Osteoblast (primary cell): Measurements from ENCODE around the gene TCHH. TPM values are rescaled to one million over a fixed set of nuclear protein-coding genes. Genes with fewer than 3 reads are reported as not detected.

Source experiments
- DNase-seq: peaks from one replicate; pipeline ENCODE4 v3.0.0; 2011; ENCODE audit warnings: low spot score, mixed read lengths; ENCODE audit not compliant: insufficient read length; ENCODE audit errors: missing footprints
- H2AFZ ChIP-seq: 2 replicates; pipeline ENCODE4 v1.6.0; 2011; ENCODE audit warnings: mild to moderate bottlenecking, low read length
- H3K27ac ChIP-seq: 2 replicates; pipeline ENCODE4 v1.5.1; 2011; ENCODE audit warnings: mild to moderate bottlenecking, low read depth, low read length, moderate library complexity
- H3K27me3 ChIP-seq: 2 replicates; pipeline ENCODE4 v1.6.0; 2012; ENCODE audit warnings: mild to moderate bottlenecking, control low read depth, inconsistent platforms, low read length, moderate library complexity; ENCODE audit not compliant: insufficient read depth
- H3K36me3 ChIP-seq: 2 replicates; pipeline ENCODE4 v1.5.1; 2011; ENCODE audit warnings: mild to moderate bottlenecking, low read length, control low read depth, moderate library complexity; ENCODE audit not compliant: insufficient read depth
- H3K4me1 ChIP-seq: 2 replicates; pipeline ENCODE4 v1.5.1; 2011; ENCODE audit warnings: mild to moderate bottlenecking, low read length, control low read depth, moderate library complexity; ENCODE audit not compliant: insufficient read depth
- H3K4me2 ChIP-seq: 2 replicates; pipeline ENCODE4 v1.6.0; 2011; ENCODE audit warnings: mild to moderate bottlenecking, low read length; ENCODE audit not compliant: insufficient read depth
- H3K4me3 ChIP-seq: fragments of 200-600 bp; sonication (generic); 3 replicates; pipeline ENCODE4 v1.5.1; 2012; ENCODE audit warnings: mild to moderate bottlenecking, low read length, inconsistent platforms; ENCODE audit not compliant: insufficient read depth
- H3K79me2 ChIP-seq: 2 replicates; pipeline ENCODE4 v1.6.0; 2012; ENCODE audit warnings: mild to moderate bottlenecking, low read length, control low read depth, inconsistent platforms; ENCODE audit not compliant: insufficient read depth
- H3K9me3 ChIP-seq: 2 replicates; pipeline ENCODE4 v1.5.1; 2011; ENCODE audit warnings: low read depth, low read length, control low read depth
- H4K20me1 ChIP-seq: 2 replicates; pipeline ENCODE4 v1.6.0; 2012; ENCODE audit warnings: mild to moderate bottlenecking, low read length, control low read depth; ENCODE audit not compliant: insufficient read depth
- CTCF ChIP-seq: IDR thresholded peaks from 2 replicates; pipeline ENCODE4 v1.5.1; 2011; ENCODE audit warnings: mild to moderate bottlenecking, low read depth, low read length, moderate library complexity; ENCODE audit errors: extremely low read depth
- total RNA-seq: library from RNA; depleted of rRNA; stranded (reverse); fragments of >200 nt; gene quantifications from 2 replicates; pipeline ENCODE4 v1.2.3, GENCODE V29; 2012

TCHH gene
- total RNA-seq, 1 donor: not detected

- H2AFZ ChIP-seq: peak overlapping the region; percentile 65
- no peak for TF ChIP-seq CTCF
- peak overlapping the region; percentile 51 for H3K4me3 ChIP-seq
- peak overlapping the region; percentile 60 for H3K4me2 ChIP-seq
- peaks cover 13% of the 10 kb centered on the region for H3K4me1 ChIP-seq
- H4K20me1 ChIP-seq: no peaks in the 10 kb centered on the region
- no peaks in the 10 kb centered on the region for H3K79me2 ChIP-seq
- peaks cover 81% of the 10 kb centered on the region for H3K27me3 ChIP-seq
- H3K27ac ChIP-seq: no peak overlapping the region
- no peak for DNase-seq
- no peaks in the 10 kb centered on the region for H3K9me3 ChIP-seq
- no peaks in the 10 kb centered on the region for H3K36me3 ChIP-seq
Observed at GRCh38 chr1:152112101-152112884, 3.0 kb downstream of the TCHH start.

GRCh38 chr1:152111515-152111968 lies 3.7 kb downstream of the TCHH start:
- H3K36me3 ChIP-seq: no peaks in the 10 kb centered on the region
- H3K27me3 ChIP-seq: peaks cover 88% of the 10 kb centered on the region
- DNase-seq: no peak
- no peak for TF ChIP-seq CTCF
- H3K4me1 ChIP-seq: peaks cover 13% of the 10 kb centered on the region
- H3K4me3 ChIP-seq: peak overlapping the region; percentile 64
- H3K4me2 ChIP-seq: peak overlapping the region; percentile 83
- no peaks in the 10 kb centered on the region for H3K9me3 ChIP-seq
- H3K27ac ChIP-seq: no peak overlapping the region
- H4K20me1 ChIP-seq: no peaks in the 10 kb centered on the region
- peak overlapping the region; percentile 87 for H2AFZ ChIP-seq
- H3K79me2 ChIP-seq: no peaks in the 10 kb centered on the region

GRCh38 chr1:152110860-152111514 lies 4.3 kb downstream of the TCHH start:
- H3K4me3 ChIP-seq: peak overlapping the region; percentile 64
- peaks cover 13% of the 10 kb centered on the region for H3K4me1 ChIP-seq
- H4K20me1 ChIP-seq: no peaks in the 10 kb centered on the region
- H3K79me2 ChIP-seq: no peaks in the 10 kb centered on the region
- peak overlapping the region; percentile 87 for H2AFZ ChIP-seq
- DNase-seq: no peak
- no peaks in the 10 kb centered on the region for H3K9me3 ChIP-seq
- no peak for TF ChIP-seq CTCF
- no peak overlapping the region for H3K27ac ChIP-seq
- H3K27me3 ChIP-seq: peaks cover 90% of the 10 kb centered on the region
- peak overlapping the region; percentile 83 for H3K4me2 ChIP-seq
- no peaks in the 10 kb centered on the region for H3K36me3 ChIP-seq

- DNase-seq: peak; percentile 77
- Histone ChIP-seq H4K20me1 (no peaks in the 10 kb centered on the region), H3K4me1 (peaks cover 13% of the 10 kb centered on the region), H3K9me3 (no peaks in the 10 kb centered on the region), H3K79me2 (no peaks in the 10 kb centered on the region), H3K4me2 (peak overlapping the region; percentile 83), H3K27ac (no peak overlapping the region), H2AFZ (peak overlapping the region; percentile 87), H3K36me3 (no peaks in the 10 kb centered on the region), H3K4me3 (peak overlapping the region; percentile 64), H3K27me3 (peaks cover 89% of the 10 kb centered on the region)
- TF ChIP-seq CTCF: no peak
Observed at GRCh38 chr1:152110365-152110859, 4.8 kb downstream of the TCHH start.
